T47D (cell line): ENCODE data around the gene CDH1.
A peak's percentile ranks its signal among the peaks of the same experiment; 100 is the strongest.
"Not testable (repeated sequence)": the region's sequence is repeated elsewhere in the genome, so short reads cannot be mapped to it uniquely, and the experiment has no call there.

ENCODE experiments used
- DNase-seq, 2 experiments: peaks; one replicate each; pipeline versions ENCODE4 v3.0.0 to v3.0.0-alpha.2; 2011 to 2012; ENCODE audit warnings: low read depth in 1 of 2, low spot score in 1 of 2
- JUND ChIP-seq: IDR thresholded peaks from 2 replicates; pipeline ENCODE4 v1.6.1; 2012; ENCODE audit warnings: low read depth
- in situ Hi-C: cut with HindIII; loops from 2 replicates; pipeline ENCODE4 v1.10.0; 2016; ENCODE audit warnings: low sequenced_read_pairs, low pct_unique_long_range_greater_than_20kb

CDH1 gene

DNA sequence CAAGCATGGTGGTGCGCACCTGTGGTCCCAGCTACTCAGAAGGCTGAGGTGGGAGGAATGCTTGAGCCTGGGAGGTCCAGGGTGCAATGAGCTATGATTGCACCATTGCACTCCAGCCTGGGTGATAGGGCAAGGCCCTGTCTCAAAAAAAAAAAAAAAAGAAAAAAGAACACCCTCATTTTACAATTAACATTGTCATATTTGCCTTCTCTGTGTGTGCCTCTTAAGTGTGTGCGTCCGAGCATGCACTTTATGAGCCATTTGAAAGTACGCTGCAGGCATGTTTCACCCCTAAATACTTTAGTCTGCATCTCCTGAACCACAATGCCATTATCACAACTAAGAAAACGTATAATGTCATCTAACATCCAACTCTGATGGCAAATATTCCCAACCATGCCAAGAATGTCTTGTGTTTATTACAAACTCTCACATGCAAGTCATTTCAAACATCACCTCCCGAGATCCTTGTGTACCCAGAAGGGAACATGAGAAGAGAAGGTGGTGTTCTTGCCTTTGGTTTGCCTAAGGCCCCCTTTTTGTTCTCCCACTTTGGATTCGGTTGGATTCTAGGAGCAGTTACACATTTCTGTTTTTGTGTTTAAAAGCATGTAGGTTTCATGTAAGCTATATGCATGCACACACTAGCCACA lies 38.0 kb downstream of the CDH1 start:
- TF ChIP-seq JUND: no peak
- DNase-seq: no peak
- in situ Hi-C loops: no loop called here

DNA sequence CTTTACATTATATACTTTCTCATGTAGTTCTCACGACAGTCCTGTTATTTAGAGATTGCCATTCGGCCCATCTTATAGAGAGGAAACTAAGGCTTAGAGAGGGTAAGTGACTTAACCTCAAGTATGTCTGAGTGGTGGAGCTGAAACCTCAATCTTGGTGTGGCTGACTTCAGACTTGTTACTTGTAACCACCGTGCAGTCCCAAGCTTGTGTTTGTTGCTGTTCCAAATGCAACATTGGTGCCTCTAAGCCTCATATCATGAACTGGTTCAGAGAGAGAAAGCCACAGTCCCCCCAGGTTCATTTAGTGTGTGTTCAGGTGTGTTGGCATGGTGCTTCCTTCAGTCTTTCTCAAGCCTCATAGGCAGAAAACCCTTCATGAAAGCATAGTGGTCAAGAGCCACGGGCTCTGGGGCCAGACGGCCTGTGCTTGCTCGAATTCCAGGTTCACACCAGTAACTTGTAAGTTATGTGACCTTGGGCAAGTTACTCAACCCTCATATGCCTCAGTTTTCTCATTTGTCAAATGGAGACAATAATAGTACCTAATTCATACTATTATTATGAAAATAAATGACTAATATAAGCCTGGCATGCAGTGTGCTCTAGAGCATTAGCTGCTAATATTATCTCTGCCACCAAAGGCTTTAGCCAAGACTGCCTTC lies 39.9 kb downstream of the CDH1 start:
- in situ Hi-C loops: no loop called here
- no peak for DNase-seq
- no peak for TF ChIP-seq JUND

DNA sequence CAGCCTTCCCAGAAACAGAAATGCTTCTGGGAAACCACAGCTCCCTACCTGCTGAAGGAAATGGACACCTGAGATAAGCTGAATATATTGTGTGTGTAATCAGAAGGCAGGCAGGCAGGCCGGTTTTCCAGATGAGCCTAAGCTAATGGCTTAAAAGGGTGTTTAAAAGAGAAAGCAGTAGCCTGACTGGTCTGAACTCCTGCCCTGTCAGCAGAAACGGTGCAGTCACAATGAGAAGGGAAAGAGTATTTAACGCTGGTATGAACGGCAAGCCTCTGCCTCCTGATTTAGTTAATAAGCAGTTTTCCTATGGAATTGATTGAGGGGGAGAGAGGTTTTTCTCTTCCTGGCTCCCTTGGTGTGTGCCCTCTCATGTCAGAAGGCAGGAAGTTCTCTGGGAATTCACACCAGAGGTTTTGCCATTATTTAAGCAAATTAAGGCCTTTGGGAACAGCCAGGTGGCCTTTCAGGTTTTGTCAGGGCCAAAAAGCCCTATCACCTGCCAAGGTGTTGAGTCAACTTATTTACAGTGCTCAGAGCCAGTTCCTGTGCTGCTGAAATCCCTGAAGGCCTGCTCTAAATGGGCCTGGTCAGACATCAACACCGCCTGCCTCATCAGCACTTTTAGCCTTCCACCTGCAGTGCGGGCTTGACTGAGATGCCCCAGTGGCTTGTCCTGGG lies 41.6 kb downstream of the CDH1 start:
- peak; percentile 65 for TF ChIP-seq JUND
- peak; percentile 68 to 91 for DNase-seq
- in situ Hi-C loops: no loop called here

DNA sequence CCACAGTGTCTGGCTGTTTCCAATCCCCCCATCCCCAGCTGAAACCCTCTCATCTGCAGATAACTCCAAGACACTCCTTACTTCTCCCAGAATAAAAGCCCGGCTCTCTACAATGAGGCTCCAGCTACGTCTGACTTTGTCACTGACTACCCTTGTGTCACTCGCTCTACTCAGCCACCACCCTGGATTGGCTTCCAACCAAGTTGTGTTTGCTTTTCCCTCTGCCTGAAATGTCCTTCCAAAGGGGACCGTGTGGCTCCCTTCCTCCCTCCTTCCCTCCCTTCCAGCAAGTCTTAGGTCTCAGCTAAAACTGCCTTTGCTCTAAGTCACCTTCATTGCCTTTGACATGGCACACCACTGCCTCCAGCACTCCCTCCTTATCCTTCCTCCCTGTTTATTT lies 42.8 kb downstream of the CDH1 start:
- in situ Hi-C loops: no loop called here
- no peak for TF ChIP-seq JUND
- peak in 1 of 2 experiments; percentile 54 for DNase-seq

DNA sequence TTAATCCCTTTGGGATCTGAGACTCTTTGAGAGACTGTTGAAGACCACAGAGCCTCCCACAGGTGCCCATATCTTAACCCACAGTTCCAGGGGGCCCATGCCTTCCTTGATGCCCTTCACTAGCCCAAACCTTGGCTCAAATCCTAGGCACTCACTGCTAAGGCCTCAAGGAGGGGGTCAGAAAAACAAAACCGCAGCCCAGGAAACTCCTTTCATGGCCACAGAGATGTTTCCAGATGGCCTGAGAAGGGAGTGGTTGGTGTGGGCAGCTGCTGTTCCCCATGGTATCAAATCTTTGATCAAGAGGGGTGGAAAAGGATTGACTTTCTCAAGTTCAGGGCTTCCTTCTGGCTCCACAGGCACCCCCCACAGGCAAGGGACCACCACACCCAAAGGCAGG lies 44.7 kb downstream of the CDH1 start:
- in situ Hi-C loops: no loop called here

DNA sequence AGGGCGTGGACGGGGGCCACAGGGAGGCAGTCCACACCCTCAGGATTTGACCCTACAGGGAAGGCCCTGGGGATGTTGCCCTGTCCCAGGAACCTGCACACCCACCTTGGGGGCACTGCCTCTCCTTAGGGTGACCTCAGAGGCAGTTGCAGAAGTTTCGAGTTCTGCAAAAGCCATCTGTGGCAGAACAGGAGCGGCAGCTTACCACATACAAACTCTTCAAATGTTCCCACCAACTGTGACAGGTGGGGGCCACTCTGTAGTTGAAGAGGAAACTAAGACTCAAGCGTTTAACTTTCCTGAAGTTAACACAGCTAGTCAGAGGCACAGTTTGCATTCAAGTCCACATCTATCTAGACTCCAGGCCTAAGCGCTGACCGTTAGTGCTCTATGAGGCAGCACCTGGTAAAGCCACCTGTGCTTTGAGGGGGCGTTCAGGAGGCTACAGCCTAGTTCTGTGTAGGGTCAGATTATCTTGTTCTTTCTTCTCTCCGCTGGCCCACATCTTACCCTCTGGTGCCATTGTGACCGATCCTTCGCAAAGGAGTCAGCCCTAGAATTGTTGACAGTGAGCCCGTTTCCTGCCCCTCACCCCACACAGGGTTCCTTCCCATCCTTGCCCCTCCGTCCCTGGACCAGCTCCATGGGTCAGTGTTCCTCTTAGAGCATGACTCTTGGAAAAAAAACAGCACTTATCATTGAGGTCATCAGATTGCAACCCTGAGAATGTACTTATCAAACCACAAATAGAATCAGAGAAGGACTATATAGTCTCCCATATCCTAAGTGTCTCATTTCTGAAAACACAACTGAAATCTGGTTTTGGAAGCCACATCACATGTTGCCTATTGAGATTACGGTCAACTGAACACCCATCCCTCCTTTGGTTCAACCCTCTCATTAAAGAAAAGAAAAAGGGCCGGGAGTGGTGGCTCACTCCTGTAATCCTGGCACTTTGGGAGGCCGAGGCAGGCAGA lies 45.4 kb downstream of the CDH1 start:
- TF ChIP-seq JUND: no peak
- in situ Hi-C loops: no loop called here
- DNase-seq: no peak

More for the DNA sequence above, 44.7 kb downstream of the CDH1 start:
- no peak for DNase-seq
- no peak for TF ChIP-seq JUND

DNA sequence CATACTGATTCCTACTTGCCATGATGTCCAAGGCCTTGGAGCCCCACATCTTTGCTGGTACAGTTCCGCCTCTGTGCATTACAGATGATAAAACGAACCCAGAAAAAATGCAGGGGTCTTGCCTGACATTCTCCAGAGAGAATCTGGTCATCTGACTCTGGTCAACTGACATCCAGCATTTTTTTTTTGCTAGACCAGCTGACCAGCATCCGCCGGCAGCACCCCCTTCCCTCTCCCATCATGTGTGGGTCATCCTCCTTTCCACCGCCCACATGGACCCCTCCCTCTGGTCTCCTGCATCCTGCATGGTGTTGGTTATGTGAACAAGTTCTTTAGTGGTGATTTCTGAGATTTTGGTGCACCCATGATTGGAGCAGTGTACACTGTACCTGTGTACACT lies 47.1 kb downstream of the CDH1 start:
- TF ChIP-seq JUND: no peak
- no peak for DNase-seq
- in situ Hi-C loops: no loop called here

DNA sequence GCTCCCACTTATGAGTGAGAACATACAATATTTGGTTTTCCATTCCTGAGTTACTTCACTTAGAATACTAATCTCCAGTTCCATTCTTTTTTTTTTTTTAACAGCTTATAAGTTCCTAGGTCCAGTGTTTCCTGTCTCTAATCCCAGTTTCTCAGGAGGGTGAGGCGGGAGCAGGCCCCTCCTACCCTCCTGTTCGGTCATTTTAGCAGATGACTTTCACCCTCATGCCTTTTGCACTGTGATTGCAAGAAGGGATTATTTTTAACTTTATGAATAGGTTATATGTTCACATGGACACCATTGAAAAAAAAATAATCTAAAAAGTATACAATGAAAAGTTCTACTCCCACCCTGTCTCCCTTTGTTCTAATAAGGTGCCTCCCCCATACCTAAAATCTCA lies 47.6 kb downstream of the CDH1 start:
- DNase-seq: no peak
- in situ Hi-C loops: no loop called here
- no peak for TF ChIP-seq JUND

DNA sequence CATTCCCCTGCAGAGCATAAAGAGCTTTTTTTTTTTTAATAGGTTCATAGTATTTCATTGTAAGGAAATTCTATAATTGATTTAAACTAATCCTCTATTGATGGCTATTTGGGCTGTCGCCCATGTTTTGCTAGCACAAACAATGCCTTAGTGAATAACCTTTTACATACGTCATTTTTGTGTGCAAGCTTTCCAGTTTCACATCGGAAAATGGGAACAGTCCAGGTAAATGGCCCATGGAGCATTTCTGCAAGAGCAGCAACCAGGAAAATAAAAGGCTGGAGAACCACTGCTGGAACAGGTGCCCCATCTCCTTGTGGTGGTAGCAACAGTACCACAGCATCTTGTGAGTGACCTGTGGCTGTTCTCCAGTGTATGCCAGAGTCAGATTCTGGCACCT lies 48.6 kb downstream of the CDH1 start:
- no peak for TF ChIP-seq JUND
- in situ Hi-C loops: no loop called here
- no peak for DNase-seq

DNA sequence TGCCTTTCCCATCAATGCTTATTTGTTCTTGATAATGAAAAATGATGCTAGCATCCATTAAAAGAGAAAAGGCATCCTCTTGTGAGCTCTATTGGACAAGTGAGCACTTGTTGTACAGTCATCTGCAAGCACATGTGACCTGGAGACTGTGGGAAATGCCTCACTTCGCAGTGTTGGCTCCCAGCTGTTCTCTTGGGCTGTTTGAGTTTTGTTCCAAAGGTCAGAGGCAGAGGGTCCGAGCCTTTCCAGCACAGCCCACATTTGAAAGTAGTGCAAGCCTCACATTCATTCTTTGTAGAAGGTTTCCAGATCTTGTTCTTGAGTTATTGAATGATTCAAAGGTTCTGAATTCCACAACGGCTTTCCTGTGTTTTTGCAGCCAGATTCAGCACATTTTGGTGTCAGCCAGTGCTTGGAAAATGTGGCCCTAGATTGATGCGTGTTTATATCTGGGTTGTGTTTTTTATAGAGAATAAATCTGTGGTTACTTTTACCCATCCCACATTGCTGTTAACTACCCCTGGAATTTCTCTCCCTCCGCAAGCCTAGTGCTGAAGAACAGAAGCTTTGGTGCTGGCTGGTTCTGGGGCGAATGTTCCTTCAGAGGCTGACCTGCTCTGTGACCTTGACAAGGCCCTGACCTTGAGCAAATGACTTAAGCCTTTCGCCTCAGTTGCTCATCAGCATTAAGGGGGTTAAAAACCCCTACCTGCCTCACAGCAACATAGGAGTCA lies 49.8 kb downstream of the CDH1 start:
- no peak for TF ChIP-seq JUND
- in situ Hi-C loops: no loop called here
- DNase-seq: no peak

DNA sequence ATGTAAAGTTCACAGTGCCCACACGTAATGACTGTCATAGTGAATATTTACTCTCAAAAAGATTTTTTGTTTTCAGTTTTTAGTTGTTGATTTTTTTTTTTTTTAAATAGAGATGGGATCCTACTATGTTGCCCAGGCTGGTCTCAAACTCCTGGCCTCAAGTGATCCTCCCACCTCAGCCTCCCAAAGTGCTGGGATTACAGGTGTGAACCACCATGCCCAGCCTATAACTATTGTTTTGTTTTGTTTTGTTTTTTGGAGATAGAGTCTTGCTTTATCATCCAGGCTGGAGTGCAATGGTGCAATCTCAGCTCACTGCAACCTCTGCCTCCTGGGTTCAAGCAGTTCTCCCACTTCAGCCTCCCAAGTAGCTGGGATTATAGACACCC lies 50.3 kb downstream of the CDH1 start:
- in situ Hi-C loops: not testable (repeated sequence)

More for the DNA sequence above, 50.3 kb downstream of the CDH1 start:
- DNase-seq: not testable (repeated sequence)
